Stimulated activated memory B cell treated with anti-CD40 and anti-IgM and Interleukin-4, amounts not matched to agents 10 μg/mL and 1 μg/mL and 100 μg/mL, for 72 hours (primary cell): ENCODE results near the gene MYCBP2.

Experiments used
- ATAC-seq: fragments of 150-1000 bp; cut with Tn5 transposase; 2 replicates; pipeline ENCODE4 v1.10.0; 2021
- H3K27ac Mint-ChIP-seq: one replicate; pipeline ENCODE4 v1.8.0; 2022; ENCODE audit warnings: mild to moderate bottlenecking, mixed read lengths
- H3K27me3 Mint-ChIP-seq: one replicate; pipeline ENCODE4 v1.8.0; 2022; ENCODE audit warnings: mixed read lengths
- H3K36me3 Mint-ChIP-seq: one replicate; pipeline ENCODE4 v1.8.0; 2022; ENCODE audit warnings: mixed read lengths
- H3K4me1 Mint-ChIP-seq: one replicate; pipeline ENCODE4 v1.8.0; 2022; ENCODE audit warnings: mixed read lengths
- H3K4me3 Mint-ChIP-seq: one replicate; pipeline ENCODE4 v1.8.0; 2022; ENCODE audit warnings: mild to moderate bottlenecking, moderate library complexity, mixed read lengths
- H3K9me3 Mint-ChIP-seq: one replicate; pipeline ENCODE4 v1.8.0; 2022; ENCODE audit warnings: mixed read lengths

MYCBP2 gene

GRCh38 chr13:77168237-77168636 is 158.7 kb downstream of the MYCBP2 start:
- no peak for ATAC-seq
- Mint-ChIP-seq H3K27me3 (no peaks in the 10 kb centered on the region), H3K4me3 (no peak overlapping the region), H3K36me3 (peaks cover 75% of the 10 kb centered on the region), H3K9me3 (no peaks in the 10 kb centered on the region), H3K27ac (no peak overlapping the region), H3K4me1 (no peaks in the 10 kb centered on the region)

GRCh38 chr13:77150651-77151050 is 176.2 kb downstream of the MYCBP2 start:
- H3K36me3 Mint-ChIP-seq, result peaks cover 51% of the 10 kb centered on the region
- no peaks in the 10 kb centered on the region for H3K4me1 Mint-ChIP-seq
- H3K9me3 Mint-ChIP-seq, result no peaks in the 10 kb centered on the region
- no peak overlapping the region for H3K4me3 Mint-ChIP-seq
- no peak for ATAC-seq
- H3K27me3 Mint-ChIP-seq, result no peaks in the 10 kb centered on the region
- H3K27ac Mint-ChIP-seq, result no peak overlapping the region

- H3K36me3 Mint-ChIP-seq, result peaks cover 63% of the 10 kb centered on the region
- H3K9me3 Mint-ChIP-seq, result no peaks in the 10 kb centered on the region
- ATAC-seq, result no peak
- no peak overlapping the region for H3K4me3 Mint-ChIP-seq
- H3K27me3 Mint-ChIP-seq, result no peaks in the 10 kb centered on the region
- no peak overlapping the region for H3K27ac Mint-ChIP-seq
- no peaks in the 10 kb centered on the region for H3K4me1 Mint-ChIP-seq
These were observed 183.5 kb downstream of the MYCBP2 start for GRCh38 chr13:77143431-77143830.

GRCh38 chr13:77139306-77139705 is 187.6 kb downstream of the MYCBP2 start:
- Mint-ChIP-seq H3K9me3 (no peaks in the 10 kb centered on the region), H3K27ac (no peak overlapping the region), H3K27me3 (no peaks in the 10 kb centered on the region), H3K4me3 (no peak overlapping the region), H3K36me3 (peaks cover 79% of the 10 kb centered on the region), H3K4me1 (peaks cover 27% of the 10 kb centered on the region)
- no peak for ATAC-seq

- H3K4me3 Mint-ChIP-seq, result no peak overlapping the region
- H3K27me3 Mint-ChIP-seq, result no peaks in the 10 kb centered on the region
- H3K27ac Mint-ChIP-seq, result no peak overlapping the region
- H3K9me3 Mint-ChIP-seq, result no peaks in the 10 kb centered on the region
- H3K4me1 Mint-ChIP-seq, result peaks cover 32% of the 10 kb centered on the region
- no peak for ATAC-seq
- peaks cover 80% of the 10 kb centered on the region for H3K36me3 Mint-ChIP-seq
These were observed 188.1 kb downstream of the MYCBP2 start for GRCh38 chr13:77138813-77139212.

- Mint-ChIP-seq H3K4me1 (peaks cover 33% of the 10 kb centered on the region), H3K9me3 (no peaks in the 10 kb centered on the region), H3K36me3 (peaks cover 77% of the 10 kb centered on the region), H3K4me3 (no peak overlapping the region), H3K27me3 (no peaks in the 10 kb centered on the region), H3K27ac (peak overlapping the region; percentile 29)
- ATAC-seq, result no peak
These were observed 189.9 kb downstream of the MYCBP2 start for GRCh38 chr13:77136902-77137420.

GRCh38 chr13:77124423-77124822 is 202.5 kb downstream of the MYCBP2 start:
- H3K27ac Mint-ChIP-seq, result no peak overlapping the region
- ATAC-seq, result no peak
- peaks cover 23% of the 10 kb centered on the region for H3K36me3 Mint-ChIP-seq
- peaks cover 5% of the 10 kb centered on the region for H3K4me1 Mint-ChIP-seq
- no peaks in the 10 kb centered on the region for H3K27me3 Mint-ChIP-seq
- no peak overlapping the region for H3K4me3 Mint-ChIP-seq
- H3K9me3 Mint-ChIP-seq, result no peaks in the 10 kb centered on the region

GRCh38 chr13:77118134-77118533 is 208.8 kb downstream of the MYCBP2 start:
- H3K9me3 Mint-ChIP-seq, result no peaks in the 10 kb centered on the region
- no peak overlapping the region for H3K4me3 Mint-ChIP-seq
- no peak overlapping the region for H3K27ac Mint-ChIP-seq
- no peak for ATAC-seq
- H3K36me3 Mint-ChIP-seq, result peaks cover 38% of the 10 kb centered on the region
- H3K27me3 Mint-ChIP-seq, result no peaks in the 10 kb centered on the region
- peaks cover 5% of the 10 kb centered on the region for H3K4me1 Mint-ChIP-seq

GRCh38 chr13:77114271-77114670 is 212.6 kb downstream of the MYCBP2 start:
- H3K27me3 Mint-ChIP-seq, result no peaks in the 10 kb centered on the region
- H3K9me3 Mint-ChIP-seq, result peaks cover 17% of the 10 kb centered on the region
- no peak overlapping the region for H3K4me3 Mint-ChIP-seq
- no peak overlapping the region for H3K27ac Mint-ChIP-seq
- peaks cover 65% of the 10 kb centered on the region for H3K36me3 Mint-ChIP-seq
- H3K4me1 Mint-ChIP-seq, result no peaks in the 10 kb centered on the region
- no peak for ATAC-seq

- no peak for ATAC-seq
- Mint-ChIP-seq H3K4me3 (no peak overlapping the region), H3K9me3 (peaks cover 17% of the 10 kb centered on the region), H3K36me3 (peaks cover 71% of the 10 kb centered on the region), H3K27me3 (no peaks in the 10 kb centered on the region), H3K4me1 (no peaks in the 10 kb centered on the region), H3K27ac (no peak overlapping the region)
These were observed 213.4 kb downstream of the MYCBP2 start for GRCh38 chr13:77113496-77113895.

- peaks cover 25% of the 10 kb centered on the region for H3K36me3 Mint-ChIP-seq
- no peak overlapping the region for H3K4me3 Mint-ChIP-seq
- ATAC-seq, result no peak
- no peaks in the 10 kb centered on the region for H3K9me3 Mint-ChIP-seq
- H3K4me1 Mint-ChIP-seq, result peaks cover 6% of the 10 kb centered on the region
- H3K27me3 Mint-ChIP-seq, result no peaks in the 10 kb centered on the region
- no peak overlapping the region for H3K27ac Mint-ChIP-seq
These were observed 221.8 kb downstream of the MYCBP2 start for GRCh38 chr13:77105051-77105450.

- no peaks in the 10 kb centered on the region for H3K9me3 Mint-ChIP-seq
- no peak overlapping the region for H3K27ac Mint-ChIP-seq
- H3K36me3 Mint-ChIP-seq, result peaks cover 48% of the 10 kb centered on the region
- no peaks in the 10 kb centered on the region for H3K4me1 Mint-ChIP-seq
- no peaks in the 10 kb centered on the region for H3K27me3 Mint-ChIP-seq
- ATAC-seq, result no peak
- no peak overlapping the region for H3K4me3 Mint-ChIP-seq
These were observed 227.5 kb downstream of the MYCBP2 start for GRCh38 chr13:77099415-77099814.

GRCh38 chr13:77095288-77095687 is 231.6 kb downstream of the MYCBP2 start:
- H3K9me3 Mint-ChIP-seq, result no peaks in the 10 kb centered on the region

GRCh38 chr13:77094773-77095172 is 232.1 kb downstream of the MYCBP2 start:
- H3K36me3 Mint-ChIP-seq, result peaks cover 63% of the 10 kb centered on the region

More at GRCh38 chr13:77095288-77095687, 231.6 kb downstream of the MYCBP2 start:
- Mint-ChIP-seq H3K4me1 (no peaks in the 10 kb centered on the region), H3K27me3 (no peaks in the 10 kb centered on the region), H3K36me3 (peaks cover 67% of the 10 kb centered on the region), H3K4me3 (no peak overlapping the region), H3K27ac (no peak overlapping the region)
- no peak for ATAC-seq

GRCh38 chr13:77093735-77094134 is 233.2 kb downstream of the MYCBP2 start:
- no peak overlapping the region for H3K27ac Mint-ChIP-seq
- no peaks in the 10 kb centered on the region for H3K4me1 Mint-ChIP-seq
- no peaks in the 10 kb centered on the region for H3K9me3 Mint-ChIP-seq
- H3K27me3 Mint-ChIP-seq, result no peaks in the 10 kb centered on the region
- peaks cover 58% of the 10 kb centered on the region for H3K36me3 Mint-ChIP-seq
- H3K4me3 Mint-ChIP-seq, result no peak overlapping the region
- no peak for ATAC-seq

More at GRCh38 chr13:77094773-77095172, 232.1 kb downstream of the MYCBP2 start:
- Mint-ChIP-seq H3K9me3 (no peaks in the 10 kb centered on the region), H3K27ac (no peak overlapping the region), H3K4me3 (no peak overlapping the region), H3K27me3 (no peaks in the 10 kb centered on the region), H3K4me1 (no peaks in the 10 kb centered on the region)
- ATAC-seq, result no peak

- Mint-ChIP-seq H3K27me3 (no peaks in the 10 kb centered on the region), H3K4me3 (no peak overlapping the region), H3K27ac (no peak overlapping the region), H3K36me3 (peaks cover 55% of the 10 kb centered on the region), H3K4me1 (no peaks in the 10 kb centered on the region), H3K9me3 (no peaks in the 10 kb centered on the region)
- ATAC-seq, result no peak
These were observed 242.1 kb downstream of the MYCBP2 start for GRCh38 chr13:77084755-77085154.
